Measurements from ENCODE around the gene HBG2.
"Not testable (repeated sequence)": the region's sequence is repeated elsewhere in the genome, so short reads cannot be mapped to it uniquely, and the experiment has no call there.

Gene HBG2

GRCh38 chr11:5254646-5255413 is at the start of gene HBG2:
Gene HBG2, minus strand, starts transcription at chr11:5254781. Its CDS starts 53 bp downstream, at chr11:5254728.
- DNase-seq = peak; percentile 55

DNA sequence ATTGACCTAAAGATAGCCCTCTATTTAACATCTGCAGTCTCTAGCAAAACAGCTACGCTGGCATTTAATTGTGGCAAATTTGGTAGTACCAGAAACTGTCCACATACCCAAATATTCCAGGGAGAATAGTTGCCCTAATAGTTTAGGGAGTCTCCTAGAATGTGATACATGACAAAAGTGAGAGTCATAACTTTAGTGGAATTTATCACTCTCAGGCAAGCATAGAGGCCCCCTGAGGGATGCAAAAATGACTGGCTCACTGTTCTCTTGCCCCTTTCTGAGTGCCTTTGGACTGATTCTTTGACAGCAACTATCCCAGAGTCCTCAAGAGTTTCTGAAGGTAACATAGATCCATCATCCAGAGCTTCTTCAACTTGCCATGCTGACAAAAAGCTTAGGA is 49.5 kb upstream of the HBG2 start:
- DNase-seq = no peak

DNA sequence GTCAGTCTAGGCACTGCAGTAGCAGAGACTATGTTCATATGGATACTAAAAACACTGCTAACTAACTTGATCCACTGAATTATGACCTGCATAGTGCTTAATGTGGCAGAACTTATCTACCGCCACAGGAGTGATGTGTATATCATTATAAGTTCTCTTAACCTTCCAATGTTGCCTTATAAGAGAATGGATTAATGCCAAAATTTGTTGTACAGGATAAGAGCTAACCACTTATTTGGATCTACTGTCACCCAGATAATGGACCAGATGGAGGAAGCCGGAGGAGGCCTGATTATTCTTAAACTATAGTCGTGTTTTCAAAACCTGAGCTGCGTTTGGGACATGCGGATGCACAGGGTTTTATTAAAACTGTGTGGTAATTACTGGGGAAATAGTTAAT is 49.0 kb upstream of the HBG2 start:
- peak; percentile 96 for DNase-seq

DNA sequence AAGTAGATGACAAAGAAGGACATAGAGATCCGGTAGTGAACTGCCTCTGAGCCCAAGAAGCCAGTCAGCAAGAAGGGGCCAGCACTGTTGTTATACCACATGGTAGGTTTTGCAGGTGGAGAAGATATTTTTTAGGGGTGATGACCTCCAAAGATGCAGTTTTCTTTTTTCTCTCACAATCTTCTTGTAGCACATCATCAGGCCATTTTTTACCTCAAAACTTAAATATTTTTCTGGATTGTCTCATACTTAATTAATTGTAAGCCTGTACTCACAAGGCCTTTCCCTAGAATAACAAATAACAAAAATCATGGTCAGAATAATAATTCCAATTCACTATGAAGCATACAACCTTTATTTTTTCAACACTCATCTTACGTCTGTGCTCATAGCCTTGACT is 47.3 kb upstream of the HBG2 start, which contains the start of gene OR51B4:
Gene OR51B4, minus strand, starts transcription at position 101 of the 400 bp plus-strand sequence. Its CDS starts 0 bp downstream, at position 101.
- DNase-seq = no peak

DNA sequence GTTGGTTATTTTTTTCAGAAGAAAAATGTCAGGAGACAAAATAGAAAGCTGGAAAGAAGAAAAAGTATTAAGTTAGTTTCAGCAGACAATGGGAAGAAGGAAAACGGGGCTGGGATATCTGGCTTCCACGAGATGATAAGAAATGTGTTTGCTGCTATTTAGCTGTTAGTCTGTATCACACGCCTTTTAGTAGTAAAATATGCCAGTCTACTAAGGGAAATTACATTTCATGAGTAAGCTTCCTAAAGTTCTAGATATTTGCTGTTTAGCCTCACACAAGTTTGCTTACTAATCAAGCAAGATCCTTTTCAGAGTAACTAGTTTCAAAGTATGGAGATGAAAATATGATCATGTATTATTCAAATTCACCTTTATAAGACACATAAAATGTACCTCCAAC is 45.7 kb upstream of the HBG2 start:
- DNase-seq = peak; percentile 25

- no peak for DNase-seq
These were observed 43.9 kb upstream of the HBG2 start for GRCh38 chr11:5298451-5298850.

GRCh38 chr11:5297721-5298323 is 43.2 kb upstream of the HBG2 start:
- DNase-seq = peak; percentile 74

DNA sequence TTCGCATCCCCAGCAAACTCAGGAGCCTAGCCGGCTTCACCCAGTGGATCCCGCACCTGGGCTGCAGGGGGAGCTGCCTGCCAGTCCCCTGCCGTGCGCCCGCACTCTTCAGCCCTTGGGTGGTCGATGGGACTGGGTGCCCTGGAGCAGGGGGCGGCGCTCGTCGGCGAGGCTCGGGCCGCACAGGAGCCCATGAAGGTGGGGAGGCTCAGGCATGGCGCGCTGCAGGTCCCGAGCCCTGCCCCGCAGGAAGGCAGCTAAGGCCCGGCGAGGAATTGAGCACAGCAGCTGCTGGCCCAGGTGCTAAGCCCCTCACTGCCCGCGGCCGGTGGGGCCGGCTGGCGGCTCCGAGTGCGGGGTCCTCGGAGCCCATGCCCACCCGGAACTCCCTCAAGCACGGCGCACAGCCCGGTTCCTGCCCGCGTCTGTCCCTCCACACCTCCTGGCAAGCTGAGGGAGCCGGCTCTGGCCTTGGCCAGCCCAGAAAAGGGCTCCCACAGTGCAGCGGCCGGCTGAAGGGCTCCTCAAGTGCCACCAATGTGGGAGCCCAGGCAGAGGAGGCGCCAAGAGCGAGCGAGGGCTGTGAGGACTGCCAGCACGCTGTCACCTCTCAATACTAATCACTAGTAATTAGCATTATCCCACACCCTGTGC is 39.9 kb upstream of the HBG2 start:
- not testable (repeated sequence) for DNase-seq

DNA sequence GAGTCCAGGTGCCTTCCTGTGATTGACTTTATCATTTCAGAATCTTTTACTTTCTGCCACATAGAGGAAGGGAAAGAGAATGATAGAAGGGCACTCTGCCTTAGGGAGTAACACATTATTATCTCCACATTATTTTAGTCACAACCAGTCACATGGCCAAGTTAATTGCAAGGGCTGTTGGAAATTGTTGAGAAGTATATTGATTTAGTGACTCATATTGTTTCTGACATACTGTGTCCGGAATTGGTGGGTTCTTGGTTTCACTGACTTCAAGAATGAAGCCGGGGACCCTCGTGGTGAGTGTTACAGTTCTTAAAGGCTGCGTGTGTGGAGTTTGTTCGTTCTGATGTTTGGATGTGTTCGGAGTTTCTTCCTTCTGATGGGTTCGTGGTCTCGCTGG is 38.4 kb upstream of the HBG2 start:
- DNase-seq = no peak

DNA sequence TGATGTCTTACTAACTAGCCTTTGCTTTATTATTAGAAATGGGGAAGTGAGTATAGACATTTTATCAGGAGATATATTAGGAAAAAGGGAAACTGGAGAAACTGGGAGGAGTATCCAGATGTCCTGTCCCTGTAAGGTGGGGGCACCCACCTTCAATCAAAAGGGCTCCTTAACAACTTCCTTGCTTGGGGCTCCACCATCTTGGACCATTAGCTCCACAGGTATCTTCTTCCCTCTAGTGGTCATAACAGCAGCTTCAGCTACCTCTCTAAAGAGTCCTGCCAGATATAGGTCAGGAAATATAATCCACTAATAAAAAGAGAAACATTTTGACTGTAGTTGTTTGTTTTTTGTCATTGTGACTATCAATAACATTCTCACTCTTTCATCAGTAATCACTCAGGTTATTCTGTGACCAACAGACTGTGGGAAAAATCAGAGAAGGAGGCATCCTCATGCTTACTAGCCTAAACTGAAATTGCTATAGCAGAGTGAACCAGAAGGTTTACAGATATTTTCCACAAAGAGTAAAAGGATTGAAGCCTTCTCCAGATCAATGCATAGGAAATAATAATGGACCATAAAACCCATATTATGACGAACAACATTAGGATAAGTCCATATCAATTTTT is 36.7 kb upstream of the HBG2 start:
- peak; percentile 91 for DNase-seq

GRCh38 chr11:5290106-5290505 is 35.5 kb upstream of the HBG2 start:
- no peak for DNase-seq

DNA sequence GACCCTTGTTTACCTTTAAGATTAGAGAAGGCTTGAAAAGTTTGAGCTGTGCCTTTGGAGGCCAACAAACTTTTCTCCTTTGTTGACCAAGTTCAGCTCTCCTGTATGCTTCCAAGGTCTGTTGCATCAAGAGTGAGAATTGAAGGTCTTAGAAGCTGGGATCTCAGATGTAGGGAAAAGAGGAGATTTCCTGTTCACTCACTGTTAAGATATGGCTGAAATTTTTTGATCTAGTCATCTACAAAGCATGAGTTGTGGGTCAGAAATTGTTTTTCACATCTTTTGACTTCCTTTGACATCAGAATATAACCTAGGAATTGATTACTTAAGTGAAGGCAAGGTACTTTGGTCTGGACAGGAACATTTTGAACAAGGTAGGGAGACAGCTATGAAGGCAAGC is 35.1 kb upstream of the HBG2 start:
- DNase-seq = no peak

DNA sequence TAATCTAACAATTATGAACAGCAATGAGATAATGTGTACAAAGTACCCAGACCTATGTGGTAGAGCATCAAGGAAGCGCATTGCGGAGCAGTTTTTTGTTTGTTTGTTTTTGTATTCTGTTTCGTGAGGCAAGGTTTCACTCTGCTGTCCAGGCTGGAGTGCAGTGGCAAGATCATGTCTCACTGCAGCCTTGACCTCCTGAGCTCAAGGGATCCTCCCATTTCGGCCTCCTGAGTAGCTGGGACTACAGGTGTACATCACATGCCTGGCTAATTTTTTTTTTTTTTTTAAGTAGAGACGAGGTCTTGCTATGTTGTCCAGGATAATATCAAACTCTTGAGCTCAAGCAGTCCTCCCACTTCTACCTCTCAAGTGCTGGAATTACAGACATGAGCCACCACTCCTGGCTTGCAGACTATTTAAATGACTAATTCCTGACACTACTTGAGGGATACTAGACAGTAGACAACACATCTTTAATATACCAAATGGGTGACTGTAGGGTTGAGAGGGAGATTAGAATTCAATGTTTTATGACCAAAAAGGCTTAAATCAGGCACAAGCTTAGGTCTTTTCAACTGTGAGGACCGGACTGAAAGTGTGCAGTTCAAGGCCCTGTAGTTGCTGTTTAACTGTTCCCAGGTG is 34.4 kb upstream of the HBG2 start:
- no peak for DNase-seq

DNA sequence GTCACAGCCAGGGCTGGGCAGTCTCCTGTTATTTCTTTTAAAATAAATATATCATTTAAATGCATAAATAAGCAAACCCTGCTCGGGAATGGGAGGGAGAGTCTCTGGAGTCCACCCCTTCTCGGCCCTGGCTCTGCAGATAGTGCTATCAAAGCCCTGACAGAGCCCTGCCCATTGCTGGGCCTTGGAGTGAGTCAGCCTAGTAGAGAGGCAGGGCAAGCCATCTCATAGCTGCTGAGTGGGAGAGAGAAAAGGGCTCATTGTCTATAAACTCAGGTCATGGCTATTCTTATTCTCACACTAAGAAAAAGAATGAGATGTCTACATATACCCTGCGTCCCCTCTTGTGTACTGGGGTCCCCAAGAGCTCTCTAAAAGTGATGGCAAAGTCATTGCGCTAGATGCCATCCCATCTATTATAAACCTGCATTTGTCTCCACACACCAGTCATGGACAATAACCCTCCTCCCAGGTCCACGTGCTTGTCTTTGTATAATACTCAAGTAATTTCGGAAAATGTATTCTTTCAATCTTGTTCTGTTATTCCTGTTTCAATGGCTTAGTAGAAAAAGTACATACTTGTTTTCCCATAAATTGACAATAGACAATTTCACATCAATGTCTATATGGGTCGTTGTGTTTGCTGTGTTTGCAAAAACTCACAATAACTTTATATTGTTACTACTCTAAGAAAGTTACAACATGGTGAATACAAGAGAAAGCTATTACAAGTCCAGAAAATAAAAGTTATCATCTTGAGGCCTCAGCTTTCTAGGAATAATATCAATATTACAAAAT is 33.7 kb upstream of the HBG2 start:
- peak; percentile 98 for DNase-seq

DNA sequence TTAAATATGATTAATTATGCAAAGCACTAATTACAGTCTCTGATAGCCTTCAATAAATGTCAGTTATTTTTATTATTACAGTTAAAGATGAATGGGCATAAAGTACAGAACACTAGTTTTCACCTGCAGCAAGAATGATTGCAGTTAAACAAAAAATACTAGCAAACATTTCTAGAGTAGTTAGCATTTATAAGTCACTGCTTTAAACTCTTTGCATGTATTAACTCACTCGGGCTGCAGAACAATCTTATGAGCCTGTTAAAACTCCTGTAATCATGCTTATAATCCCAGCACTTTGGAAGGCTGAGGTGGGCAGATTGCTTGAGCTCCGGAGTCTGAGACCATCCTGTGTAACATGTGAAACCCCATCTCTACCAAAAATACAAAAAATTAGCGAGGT is 32.3 kb upstream of the HBG2 start:
- no peak for DNase-seq

DNA sequence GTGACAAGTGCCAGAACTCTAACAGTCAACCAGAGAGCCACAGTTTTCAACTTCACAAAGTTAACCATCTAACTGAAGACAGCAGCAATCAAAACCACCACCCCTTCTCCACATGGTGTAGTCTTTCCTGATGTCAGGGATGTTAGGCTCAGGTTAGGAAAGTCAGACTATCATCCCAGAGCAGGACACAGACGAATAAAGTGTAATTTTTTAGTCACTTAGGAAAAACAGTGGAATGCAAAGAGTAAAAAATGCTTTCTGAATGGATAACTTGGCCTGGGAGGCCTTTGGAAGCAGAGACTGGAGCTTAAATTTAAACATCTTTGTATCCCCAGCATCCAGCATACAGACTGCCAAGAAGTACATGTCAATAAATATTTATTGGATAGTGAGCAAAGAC is 31.8 kb upstream of the HBG2 start:
- DNase-seq = no peak

DNA sequence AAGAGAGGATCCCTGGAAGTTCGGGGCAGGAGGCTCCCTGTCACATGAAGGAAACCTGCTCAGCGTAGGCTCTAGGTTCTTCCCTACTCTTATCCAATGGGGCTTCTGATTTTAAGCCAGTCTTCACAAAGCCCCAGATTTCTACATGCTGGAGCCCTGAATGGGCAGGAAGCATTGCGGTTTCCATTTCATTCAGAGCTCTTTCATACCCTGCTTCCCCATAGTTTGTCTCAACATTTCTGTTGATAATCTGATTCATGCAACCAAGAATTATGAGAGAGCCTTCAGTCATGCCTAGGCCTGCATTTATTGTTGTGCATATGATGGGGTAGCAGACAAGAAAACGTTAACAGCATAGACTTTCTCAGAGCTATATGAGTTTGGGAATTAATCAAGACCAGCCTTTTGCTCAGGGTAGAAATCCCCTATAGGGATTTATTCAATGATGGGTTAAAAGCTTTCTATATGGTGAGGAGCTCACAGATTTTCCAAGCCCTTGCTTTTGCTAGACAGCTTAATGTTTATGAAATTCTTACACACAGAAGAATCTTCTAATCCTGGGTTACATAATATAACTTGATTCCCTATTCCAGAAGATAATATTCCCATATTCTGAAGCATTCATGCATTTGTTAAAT is 31.2 kb upstream of the HBG2 start:
- no peak for DNase-seq

- peak; percentile 99 for DNase-seq
These were observed 30.1 kb upstream of the HBG2 start for GRCh38 chr11:5284637-5285036.

- DNase-seq = no peak
These were observed 29.3 kb upstream of the HBG2 start for GRCh38 chr11:5283882-5284281.

GRCh38 chr11:5283086-5283485 is 28.5 kb upstream of the HBG2 start:
- DNase-seq = no peak

- no peak for DNase-seq
These were observed 28.0 kb upstream of the HBG2 start for GRCh38 chr11:5282628-5283027.

DNA sequence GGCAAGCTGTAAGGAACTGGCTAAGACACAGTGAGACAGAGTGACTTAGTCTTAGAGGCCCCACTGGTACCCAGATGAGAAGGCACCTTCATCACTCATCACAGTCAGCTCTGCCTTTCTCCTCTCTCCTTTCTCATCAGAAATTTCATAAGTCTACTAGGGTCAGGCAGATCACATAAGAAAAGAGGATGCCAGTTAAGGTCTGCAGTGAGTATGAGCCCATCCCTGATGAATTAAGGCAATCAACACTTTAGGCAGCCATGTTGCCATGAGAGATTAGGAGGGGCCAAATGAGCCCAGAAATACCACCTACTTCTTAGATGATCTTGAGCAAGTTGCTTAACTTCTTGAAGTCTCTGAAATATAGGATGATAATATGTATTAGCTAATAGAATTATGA is 27.0 kb upstream of the HBG2 start:
- DNase-seq = no peak

Measured in hematopoietic multipotent progenitor cell treated with erythropoietin and hydrocortisone succinate and interleukin-3 and kit ligand, for 6 days (in vitro differentiated cells).